ENCODE results near the gene PHF2. TPM values are rescaled to one million over a fixed set of nuclear protein-coding genes. Genes with fewer than 3 reads are reported as not detected.

PHF2 gene
- total and polyA plus RNA-seq, 2 of the 4 experiments (the other 2 are of a cell fraction) = 5.9 to 9.5 TPM

GRCh38 chr9:93667627-93668026 lies 91.2 kb downstream of the PHF2 start:
- no peak overlapping the region for H3K23ac ChIP-seq (ENCODE audit: low read depth, low read length)
- no peaks in the 10 kb centered on the region for H3K4me1 ChIP-seq (ENCODE audit: control insufficient read depth, insufficient read depth, low read length)
- H2BK120ac ChIP-seq (ENCODE audit: low read depth, low read length) = no peak overlapping the region
- POLR2A ChIA-PET (ENCODE audit: unreplicated experiment) = no interaction called here
- H3K36me3 ChIP-seq (ENCODE audit: control insufficient read depth, insufficient read depth, low read length) = peaks cover 34% of the 10 kb centered on the region
- H4K91ac ChIP-seq (ENCODE audit: insufficient read depth, low read depth, low read length) = no peak overlapping the region
- CTCF ChIA-PET = no interaction called here
- H3K79me1 ChIP-seq (ENCODE audit: low read depth in 1 of 2, low read length in 2 of 2) = 0 out of 4 replicates have a peak, but pooled peaks cover 0 to 4% of the 10 kb centered on the region in 2 experiments
- H3K9me1 ChIP-seq (ENCODE audit: insufficient read depth, low read length) = peaks cover 8% of the 10 kb centered on the region
- no peak overlapping the region for H2AK5ac ChIP-seq (ENCODE audit: low read depth, low read length)
- ATAC-seq (ENCODE audit: low read depth) (no peak), DNase-seq (no peak)
- no peak overlapping the region for H3K9ac ChIP-seq (ENCODE audit: low read depth, low read length)
- dilution Hi-C loops (cut with HindIII; ENCODE audit: low sequenced_read_pairs, unreplicated experiment) = no loop called here
- H3K9me3 ChIP-seq (ENCODE audit: control insufficient read depth, insufficient read depth, low read length) = no peaks in the 10 kb centered on the region
- in situ Hi-C loops (cut with MboI; ENCODE audit: low sequenced_read_pairs) = no loop called here
- no peak overlapping the region for H3K14ac ChIP-seq (replicated peaks; ENCODE audit: low read depth, low read length)
- H2BK20ac ChIP-seq (ENCODE audit: low read depth, low read length) = no peak overlapping the region
- H3K4me2 ChIP-seq (ENCODE audit: low read depth, low read length) = no peak overlapping the region
- H2AFZ ChIP-seq (replicated peaks; ENCODE audit: low read length, poor library complexity) = no peak overlapping the region
- H2BK5ac ChIP-seq (ENCODE audit: low read depth, low read length, poor library complexity, severe bottlenecking) = no peak overlapping the region
- WGBS, 2 experiments (ENCODE audit: extremely low coverage in 2 of 2, insufficient read length in 1 of 2) = 100% methylated on average over 1 of the region's 4 CpGs; no CpG with 5 or more reads in 1 of the 2 experiments
- H3K18ac ChIP-seq (ENCODE audit: low read depth, low read length) = no peak overlapping the region
- H3K27ac ChIP-seq (ENCODE audit: insufficient read depth, low read length) = no peak overlapping the region
- intact Hi-C loops (cut with micrococcal nuclease) = loop anchor here (5.0 kb wide), 1 partner anchor 90 kb away; the partner anchor contains the start of gene PHF2
- H4K8ac ChIP-seq (ENCODE audit: low read depth in 2 of 2, low read length in 2 of 2) = no peak overlapping the region
- H4K5ac ChIP-seq (ENCODE audit: low read depth, low read length) = no peak overlapping the region
- no peak overlapping the region for H2AK9ac ChIP-seq (replicated peaks; ENCODE audit: low read depth, low read length, poor library complexity)
- H2BK15ac ChIP-seq (ENCODE audit: low read depth, low read length) = no peak overlapping the region
- BruUV-seq (replicated peaks) = no TSS peak
- no peak for TF ChIP-seq MAZ (IDR thresholded peaks at IDR 0.05; ENCODE audit: borderline replicate concordance, low read depth, low read length)
- no peak for TF ChIP-seq NFE2L2 (IDR thresholded peaks at IDR 0.05; ENCODE audit: low read depth, low read length)
- TF ChIP-seq, protein P1, sequence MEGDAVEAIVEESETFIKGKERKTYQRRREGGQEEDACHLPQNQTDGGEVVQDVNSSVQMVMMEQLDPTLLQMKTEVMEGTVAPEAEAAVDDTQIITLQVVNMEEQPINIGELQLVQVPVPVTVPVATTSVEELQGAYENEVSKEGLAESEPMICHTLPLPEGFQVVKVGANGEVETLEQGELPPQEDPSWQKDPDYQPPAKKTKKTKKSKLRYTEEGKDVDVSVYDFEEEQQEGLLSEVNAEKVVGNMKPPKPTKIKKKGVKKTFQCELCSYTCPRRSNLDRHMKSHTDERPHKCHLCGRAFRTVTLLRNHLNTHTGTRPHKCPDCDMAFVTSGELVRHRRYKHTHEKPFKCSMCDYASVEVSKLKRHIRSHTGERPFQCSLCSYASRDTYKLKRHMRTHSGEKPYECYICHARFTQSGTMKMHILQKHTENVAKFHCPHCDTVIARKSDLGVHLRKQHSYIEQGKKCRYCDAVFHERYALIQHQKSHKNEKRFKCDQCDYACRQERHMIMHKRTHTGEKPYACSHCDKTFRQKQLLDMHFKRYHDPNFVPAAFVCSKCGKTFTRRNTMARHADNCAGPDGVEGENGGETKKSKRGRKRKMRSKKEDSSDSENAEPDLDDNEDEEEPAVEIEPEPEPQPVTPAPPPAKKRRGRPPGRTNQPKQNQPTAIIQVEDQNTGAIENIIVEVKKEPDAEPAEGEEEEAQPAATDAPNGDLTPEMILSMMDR (conservative IDR thresholded peaks at IDR 0.05; ENCODE audit: low read depth, low read length) = no peak
- no peak for TF ChIP-seq POLR2A (IDR thresholded peaks at IDR 0.05; ENCODE audit: low read depth, low read length)
- TF ChIP-seq FOS (IDR thresholded peaks at IDR 0.05; ENCODE audit: low read depth, low read length) = no peak
- TF ChIP-seq MAFK (IDR thresholded peaks at IDR 0.05; ENCODE audit: low read depth, low read length) = no peak
- no peak for TF ChIP-seq RAD21 (IDR thresholded peaks at IDR 0.05; ENCODE audit: low read length)
- no peak for TF ChIP-seq RCOR1 (IDR thresholded peaks at IDR 0.05; ENCODE audit: insufficient replicate concordance, low read length)
- no peak for TF ChIP-seq SMC3 (IDR thresholded peaks at IDR 0.05; ENCODE audit: low read depth, low read length)
- TF ChIP-seq USF2 (IDR thresholded peaks at IDR 0.05; ENCODE audit: low read depth, low read length) = no peak
- no peak for TF ChIP-seq BHLHE40 (IDR thresholded peaks at IDR 0.05; ENCODE audit: low read depth, low read length)
- TF ChIP-seq CEBPB (IDR thresholded peaks at IDR 0.05; ENCODE audit: low read depth, low read length) = no peak
- H3K4me3 ChIP-seq (ENCODE audit: insufficient read depth, low read depth, low read length) = no peak overlapping the region
- no peak overlapping the region for H3K56ac ChIP-seq (ENCODE audit: extremely low read depth, insufficient read depth, low read length)
- H4K20me1 ChIP-seq (ENCODE audit: insufficient read depth, low read length) = peaks cover 11% of the 10 kb centered on the region
- no peaks in the 10 kb centered on the region for H3K27me3 ChIP-seq (ENCODE audit: control insufficient read depth, insufficient read depth, low read length)
- H3K4ac ChIP-seq (ENCODE audit: low read depth, low read length) = no peak overlapping the region
